NCI-H748 (cell line): Measurements from ENCODE around the gene NPPB.
"Not testable (repeated sequence)": the region's sequence is repeated elsewhere in the genome, so short reads cannot be mapped to it uniquely, and the experiment has no call there.

Experiments used
- DNase-seq: peaks from one replicate; lab custom pipeline; 2025; ENCODE audit not compliant: unreplicated experiment; lab: John Stamatoyannopoulos, UW

Gene NPPB

DNA sequence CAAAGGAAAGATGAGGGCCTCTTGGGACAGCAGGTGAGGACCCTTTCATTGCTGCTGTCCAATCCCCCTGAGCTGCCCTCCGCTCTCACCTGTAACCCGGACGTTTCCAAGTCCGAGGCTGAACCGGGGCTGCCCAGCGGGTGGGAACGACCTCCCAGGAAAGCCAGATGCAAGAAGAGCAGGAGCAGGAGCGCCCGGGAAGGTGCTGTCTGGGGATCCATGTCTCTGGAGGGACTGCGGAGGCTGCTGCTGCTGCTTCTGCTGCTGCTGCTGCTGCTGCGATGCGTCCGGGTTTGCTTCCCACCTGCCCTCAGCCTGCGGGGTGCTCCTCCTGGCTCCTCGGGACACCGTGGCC lies at the start of gene NPPB:
Gene NPPB, minus strand, starts transcription at position 333 of the 355 bp plus-strand sequence. Its CDS starts 112 bp downstream, at position 221.
- no peak for DNase-seq

DNA sequence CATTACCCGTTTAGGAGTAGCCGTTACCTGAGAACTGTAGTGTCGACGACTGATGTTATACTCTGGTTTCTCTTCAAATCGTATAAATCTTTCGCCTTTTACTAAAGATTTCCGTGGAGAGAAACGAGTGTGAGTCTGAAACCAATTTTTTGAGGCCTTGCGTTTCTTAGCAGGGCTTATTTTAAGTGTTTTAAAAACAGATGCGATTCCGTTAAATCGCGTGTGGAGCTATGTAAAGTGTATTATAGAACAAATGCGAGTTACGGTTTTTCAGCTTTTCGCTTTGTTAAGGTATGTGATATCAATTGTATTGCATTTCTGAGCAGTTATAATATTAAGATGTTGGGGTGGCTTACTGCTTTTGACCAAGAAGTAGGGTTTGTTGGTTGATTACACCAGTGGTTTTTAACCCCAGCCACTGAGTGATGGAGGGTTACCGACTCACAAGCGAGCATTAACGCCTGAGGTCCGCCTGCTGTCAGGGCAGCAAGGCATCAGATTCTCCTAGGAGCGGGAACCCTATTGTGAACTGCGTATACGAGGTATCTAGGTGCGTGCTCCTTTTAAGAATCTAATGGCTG lies 49.4 kb upstream of the NPPB start:
- peak; percentile 96 for DNase-seq

DNA sequence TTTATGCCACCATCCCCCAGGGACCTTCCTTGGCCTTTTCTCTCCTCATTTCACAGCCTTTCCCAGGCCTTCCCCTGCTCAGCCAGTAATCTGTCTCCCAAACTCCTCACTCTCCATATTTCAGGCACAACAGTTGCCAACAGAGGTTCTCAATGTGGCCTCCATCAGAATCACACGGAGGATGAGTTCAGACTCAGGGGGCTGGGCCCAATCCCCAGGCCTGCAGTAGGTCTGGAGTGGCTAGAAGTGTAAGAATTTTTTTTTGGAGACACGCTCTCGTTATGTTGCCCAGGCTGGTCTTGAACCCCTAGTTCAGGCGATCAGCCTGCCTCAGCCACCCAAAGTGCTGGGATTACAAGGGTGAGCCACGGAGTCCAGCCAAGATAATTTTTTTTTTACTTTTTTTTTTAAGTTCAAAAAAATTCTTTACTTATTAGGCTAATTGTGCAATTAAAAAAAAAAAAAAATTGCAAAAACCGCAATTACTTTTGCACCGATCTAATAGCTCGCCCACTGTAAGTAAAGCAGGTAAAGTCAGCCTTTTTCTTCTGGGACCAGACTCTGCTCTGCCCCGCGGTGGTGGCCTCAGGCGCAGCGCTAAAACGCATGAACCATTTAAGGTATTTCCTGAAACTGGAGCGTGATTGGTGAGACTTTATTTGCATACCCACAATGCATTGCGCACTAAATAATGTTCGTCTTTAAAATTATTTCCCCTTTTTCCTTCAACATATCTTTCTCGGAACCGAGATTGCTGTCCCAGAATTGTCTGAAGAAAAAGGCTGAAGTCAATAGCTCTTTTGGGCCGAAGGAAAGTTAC lies 48.7 kb upstream of the NPPB start:
- DNase-seq = peak; percentile 89

DNA sequence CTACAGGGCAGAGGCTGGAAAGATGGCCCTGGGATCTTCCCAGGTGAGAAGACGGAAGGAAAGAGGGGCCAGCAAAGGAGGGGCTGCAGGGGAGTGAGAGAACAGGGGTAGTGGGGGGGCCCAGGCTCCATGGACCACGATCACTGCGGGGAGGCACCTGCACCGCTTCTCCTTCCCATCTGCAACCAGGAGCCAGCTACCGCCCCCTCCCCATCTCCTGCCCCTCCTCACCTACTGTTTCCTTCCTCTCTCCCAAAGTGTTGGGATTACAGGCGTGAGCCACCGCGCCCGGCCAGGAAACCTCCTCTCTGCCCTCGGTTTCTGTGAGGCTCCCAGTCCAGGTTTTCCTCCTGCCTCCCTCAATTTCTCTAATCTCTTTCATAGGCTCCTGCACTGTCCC lies 48.1 kb upstream of the NPPB start:
- DNase-seq = no peak

DNA sequence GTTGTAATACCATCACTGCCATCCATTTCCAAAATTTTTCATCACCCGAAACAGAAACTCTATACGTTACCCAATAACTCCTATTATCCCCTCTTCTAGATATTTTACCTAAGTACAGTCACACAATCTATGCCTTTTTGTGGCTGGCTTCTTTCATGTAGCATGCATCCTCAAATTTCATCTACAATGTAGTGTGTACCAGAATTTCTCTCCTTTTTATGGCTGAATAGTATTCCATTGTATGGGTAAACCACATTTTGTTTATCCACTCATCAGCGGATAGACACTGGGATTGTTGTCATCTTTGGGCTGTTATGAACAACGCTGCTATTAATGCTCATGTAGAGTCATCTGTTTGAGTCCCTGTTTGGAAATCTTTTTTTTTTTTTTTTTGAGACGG lies 46.2 kb upstream of the NPPB start:
- DNase-seq = no peak

DNA sequence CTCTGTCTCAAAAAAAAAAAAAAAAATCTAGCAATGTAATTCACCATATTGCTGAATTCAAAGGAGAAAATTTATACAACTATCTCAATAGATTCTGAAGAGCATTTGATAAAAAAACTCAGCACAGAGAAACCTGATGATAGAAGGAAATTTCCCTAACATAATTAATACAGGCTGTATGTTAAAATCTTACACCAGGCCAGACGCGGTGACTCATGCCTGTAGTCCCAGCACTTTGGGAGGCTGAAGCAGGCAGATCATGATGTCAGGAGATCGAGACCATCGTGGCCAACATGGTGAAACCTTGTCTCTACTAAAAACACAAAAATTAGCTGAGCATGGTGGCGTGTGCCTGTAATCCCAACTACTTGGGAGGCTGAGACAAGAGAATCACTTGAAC lies 45.4 kb upstream of the NPPB start:
- DNase-seq = not testable (repeated sequence)

DNA sequence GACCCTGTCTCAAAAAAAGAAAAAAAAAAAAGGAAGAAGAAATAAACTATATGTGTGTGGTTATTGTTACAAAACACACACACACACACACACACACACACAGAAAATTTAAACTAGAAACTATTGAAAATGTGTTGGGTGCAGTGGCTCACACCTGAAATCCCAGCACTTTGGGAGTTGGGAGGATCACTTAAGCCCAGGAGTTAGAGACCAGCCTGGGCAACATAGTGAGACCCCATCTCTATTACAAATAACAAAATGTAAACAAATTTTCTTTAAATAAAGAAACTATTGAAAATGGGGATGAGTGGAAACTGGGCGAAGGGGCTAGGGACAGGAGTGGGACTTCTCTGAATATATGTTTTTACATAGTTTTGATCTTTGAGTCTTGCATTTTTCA lies 44.5 kb upstream of the NPPB start:
- DNase-seq = no peak

DNA sequence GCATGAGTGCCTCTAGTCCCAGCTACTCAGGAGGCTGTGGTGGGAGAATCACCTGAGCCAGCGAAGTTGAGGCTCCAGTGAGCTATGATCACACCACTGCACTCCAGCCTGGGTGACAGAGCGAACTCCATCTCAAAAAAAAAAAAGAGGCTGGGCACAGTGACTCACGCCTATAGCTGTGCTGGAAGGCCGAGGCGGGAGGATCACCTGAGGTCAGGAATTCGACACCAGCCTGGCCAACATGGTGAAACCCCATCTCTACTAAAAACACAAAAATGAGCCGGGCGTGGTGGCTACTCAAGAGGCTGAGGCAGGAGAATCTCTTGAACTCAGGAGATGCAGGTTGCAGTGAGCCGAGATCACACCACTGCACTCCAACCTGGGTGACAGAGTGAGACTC lies 42.7 kb upstream of the NPPB start:
- DNase-seq = not testable (repeated sequence)

DNA sequence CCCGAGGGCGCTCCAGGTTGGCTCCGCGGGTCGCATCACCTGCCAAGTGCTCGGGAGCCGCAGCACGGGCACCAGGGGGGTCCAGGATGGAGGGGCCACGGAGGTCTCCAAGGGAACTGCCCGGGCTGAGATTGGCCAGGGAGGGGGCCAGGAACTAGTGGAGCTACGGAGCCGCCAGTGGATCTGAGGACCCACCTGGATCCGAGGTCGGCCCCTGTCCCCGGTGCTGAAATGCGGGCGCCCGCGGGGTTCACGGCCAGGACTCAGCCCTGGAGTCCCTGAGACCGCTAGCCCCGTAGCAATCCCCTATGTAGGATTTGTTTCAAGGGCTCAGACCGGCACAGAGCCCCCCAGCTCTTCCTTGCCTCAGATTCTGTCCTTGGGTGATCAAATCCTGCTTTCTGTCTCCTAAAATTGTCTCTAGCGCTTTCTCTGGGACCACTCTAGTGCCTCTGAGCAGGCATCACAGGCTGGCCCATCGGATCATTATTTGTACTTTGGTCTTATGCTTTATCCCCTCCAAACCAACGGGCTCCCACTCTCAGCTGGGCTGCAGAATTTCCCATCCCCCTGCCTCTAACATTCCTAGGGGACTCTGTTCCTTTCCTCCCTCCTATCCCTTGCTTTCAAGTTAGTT lies 40.2 kb upstream of the NPPB start:
- DNase-seq = no peak

DNA sequence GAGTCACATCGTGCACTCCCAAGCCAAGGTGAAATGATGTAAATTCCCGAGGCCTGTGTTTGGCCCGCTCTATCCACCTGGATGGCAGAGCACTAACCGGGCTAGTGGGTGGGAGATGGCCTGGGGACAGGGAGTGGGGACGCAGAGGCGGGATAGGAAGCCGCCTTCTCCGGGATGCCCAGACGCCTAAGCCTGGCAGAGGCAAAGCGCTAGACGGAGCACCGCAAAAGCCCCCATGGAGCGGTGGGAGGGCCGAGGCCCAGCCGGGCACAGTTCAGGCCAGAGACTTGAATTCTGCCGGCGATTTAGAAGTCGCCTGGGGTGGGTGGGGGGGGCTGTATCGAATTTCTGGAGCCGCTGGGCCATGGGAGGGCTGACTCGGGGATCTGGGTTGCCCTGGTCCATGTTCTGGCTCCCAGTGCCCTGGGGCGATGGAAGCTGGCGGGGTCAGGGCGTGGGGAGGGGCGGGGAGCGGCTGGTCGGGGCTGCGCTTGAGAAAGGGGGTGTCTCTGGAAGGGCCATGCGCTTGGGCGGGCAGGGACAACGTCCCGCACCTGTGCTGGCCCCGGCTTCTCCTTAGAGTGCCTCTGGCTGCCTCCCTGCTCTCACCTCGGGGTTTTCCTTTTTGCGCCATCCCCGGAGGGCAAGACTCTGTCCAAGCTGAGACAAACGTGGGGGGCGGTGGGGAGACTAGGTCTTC lies 39.5 kb upstream of the NPPB start:
- DNase-seq = no peak

DNA sequence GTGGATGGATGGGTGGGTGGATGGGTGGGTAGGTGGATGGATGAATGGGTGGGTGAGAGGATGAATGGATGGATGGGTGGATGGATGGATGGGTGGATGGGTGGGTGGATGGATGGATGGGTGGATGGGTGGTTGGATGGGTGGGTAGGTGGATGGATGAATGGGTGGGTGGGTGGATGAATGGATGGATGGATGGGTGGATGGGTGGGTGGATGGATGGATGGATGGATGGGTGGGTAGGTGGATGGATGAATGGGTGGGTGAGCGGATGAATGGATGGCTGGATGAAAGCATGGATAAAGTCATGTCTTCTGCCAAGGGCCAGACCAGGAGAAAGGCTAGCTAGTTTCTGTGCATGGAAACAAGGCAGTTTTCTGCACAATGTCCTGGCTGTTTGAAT lies 35.8 kb upstream of the NPPB start:
- DNase-seq = not testable (repeated sequence)

DNA sequence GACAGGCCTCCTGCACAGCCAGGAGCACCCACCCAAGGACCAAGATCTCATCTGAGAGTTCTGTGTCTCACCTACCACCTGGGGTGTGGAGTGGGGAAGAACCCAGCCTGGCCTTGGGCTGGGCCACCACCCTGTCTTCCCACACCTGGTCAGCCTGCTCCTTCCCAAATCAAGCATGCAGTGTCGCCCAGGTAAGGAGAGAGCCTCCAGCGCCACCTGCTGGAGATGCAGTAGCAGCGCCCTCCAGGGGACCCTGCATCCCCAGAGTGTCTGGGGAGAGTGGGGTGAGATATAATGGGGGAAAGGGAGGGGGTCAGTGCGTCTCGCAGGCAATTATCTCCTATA lies 35.1 kb upstream of the NPPB start:
- peak; percentile 59 for DNase-seq

DNA sequence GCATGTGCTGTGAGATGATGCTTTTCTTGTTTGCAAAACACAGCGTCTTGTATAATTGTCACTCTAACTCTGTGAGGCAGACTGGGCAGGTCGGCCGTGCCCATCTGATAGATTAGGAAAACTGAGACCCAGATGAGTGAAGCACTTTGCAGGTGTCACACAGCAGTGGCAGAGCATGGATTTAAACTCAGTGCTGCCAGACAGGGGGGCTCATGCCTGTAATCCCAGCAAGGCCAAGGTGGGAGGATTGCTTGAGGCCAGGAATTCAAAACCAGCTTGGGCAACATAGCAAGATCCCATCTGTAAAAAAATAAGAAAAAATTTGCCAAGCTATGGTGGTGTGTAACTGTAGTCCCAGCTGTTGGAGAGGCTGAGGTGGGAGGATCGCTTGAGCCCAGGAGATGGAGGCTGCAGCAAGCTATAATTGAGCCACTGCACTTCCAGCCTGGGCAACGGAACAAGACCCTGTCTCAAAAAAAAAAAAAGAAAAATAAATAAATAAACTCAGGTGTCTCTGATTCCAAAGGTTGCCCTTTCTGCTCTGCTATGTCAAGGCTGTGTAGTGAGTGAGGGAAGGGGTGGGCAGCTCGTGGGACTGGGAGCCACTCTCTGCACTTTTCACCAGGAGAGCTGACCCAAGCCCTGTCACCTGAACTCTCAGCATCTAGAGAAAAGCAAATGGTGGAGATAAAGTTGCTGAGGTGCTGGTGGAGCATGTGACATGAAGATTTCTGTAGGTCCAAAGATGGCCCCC lies 32.9 kb upstream of the NPPB start:
- no peak for DNase-seq

DNA sequence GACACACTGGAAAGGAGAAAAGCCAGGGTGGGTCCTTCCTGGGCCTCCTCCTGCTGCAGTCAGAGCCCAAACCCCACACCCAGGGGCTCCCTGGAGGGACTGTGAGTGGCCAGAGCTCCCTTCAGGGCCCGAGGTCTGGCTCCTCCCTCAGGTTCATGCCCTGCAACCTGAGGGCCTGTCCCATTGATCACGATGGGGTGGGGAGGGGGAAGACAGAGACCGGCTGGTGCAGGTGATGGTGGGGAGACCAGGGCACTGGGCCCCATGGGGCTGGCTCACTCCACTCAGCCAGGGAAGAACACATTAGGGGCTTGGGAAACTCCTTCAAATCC lies 30.1 kb upstream of the NPPB start:
- no peak for DNase-seq

DNA sequence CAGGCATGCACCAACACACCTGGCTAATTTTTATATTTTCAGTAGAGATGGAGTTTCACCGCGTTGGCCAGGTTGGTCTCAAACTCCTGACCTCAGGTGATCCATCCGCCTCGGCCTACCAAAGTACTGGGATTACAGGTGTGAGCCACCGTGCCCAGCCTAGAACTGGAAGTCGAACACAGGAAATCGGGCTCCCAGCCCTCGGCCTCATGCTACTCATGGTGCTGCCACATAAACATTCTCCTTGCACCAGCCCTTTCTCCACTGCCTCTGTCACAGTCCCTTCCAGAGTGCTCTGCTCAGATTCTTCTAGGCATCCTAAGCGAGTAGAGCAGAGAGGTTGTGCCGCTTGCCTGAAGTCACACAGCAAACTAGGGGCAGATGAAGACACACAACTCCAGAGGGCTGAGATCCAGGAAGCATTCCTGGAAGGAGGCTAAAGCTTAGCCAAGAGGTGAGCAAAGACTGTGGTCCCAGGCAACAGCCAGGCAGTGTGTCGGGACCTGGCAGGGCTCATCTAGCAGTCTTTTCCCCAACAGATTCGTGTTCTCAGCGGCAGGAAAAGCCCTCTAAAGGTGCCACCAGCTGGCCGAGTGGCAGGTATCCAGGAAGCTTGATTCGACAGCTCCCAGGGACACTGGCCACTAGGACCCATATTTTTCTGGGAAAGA lies 29.6 kb upstream of the NPPB start:
- DNase-seq = no peak

DNA sequence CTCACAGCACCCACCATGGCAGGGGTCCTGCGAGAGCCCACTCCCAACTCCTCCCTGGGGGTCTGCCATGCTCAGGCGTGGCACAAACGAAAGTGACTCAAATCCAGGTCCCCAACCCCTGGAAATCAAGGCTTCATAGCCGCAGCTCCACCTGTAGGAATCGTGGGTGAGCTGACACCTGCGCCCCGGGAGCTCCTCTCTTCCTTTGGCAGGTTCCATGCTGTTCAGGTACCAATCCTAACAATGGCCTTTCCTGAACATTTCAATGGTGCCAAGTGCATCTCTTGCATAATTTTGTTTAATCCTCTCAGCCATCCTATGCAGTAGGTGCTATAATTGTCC lies 28.9 kb upstream of the NPPB start:
- DNase-seq = no peak

DNA sequence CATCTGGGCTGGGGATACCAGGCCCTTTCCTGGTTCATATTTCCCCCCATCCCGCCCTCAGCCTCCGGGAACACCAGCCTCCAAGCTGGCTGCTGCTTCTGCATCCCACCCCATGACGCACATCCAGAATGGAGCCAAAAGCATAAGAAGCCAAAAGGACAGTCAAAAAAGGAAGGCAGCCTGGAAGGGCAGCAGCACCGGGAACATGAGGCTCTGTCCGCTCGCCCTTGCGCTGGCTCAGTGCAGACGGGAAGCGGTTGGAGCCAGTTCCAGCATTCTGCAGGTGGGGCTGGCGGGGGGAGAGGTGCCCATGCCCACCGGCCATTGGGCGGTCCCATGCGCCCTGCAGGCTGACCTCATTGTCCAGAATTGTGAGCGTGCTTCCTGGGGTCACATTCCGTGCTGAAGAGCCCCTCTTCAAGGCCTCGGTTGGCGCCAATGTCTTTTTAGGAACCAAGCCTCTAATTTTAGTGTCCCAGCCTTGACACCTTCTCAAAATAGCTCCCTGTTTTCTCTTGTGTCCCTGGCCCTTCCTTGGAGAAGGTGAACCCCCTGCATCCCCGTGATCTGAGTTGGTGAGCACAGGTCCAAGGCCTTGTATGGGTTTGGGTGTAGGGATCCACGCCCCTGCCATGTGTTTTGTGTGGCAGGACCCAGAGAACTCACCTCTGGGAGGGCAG lies 28.4 kb upstream of the NPPB start:
- DNase-seq = no peak

DNA sequence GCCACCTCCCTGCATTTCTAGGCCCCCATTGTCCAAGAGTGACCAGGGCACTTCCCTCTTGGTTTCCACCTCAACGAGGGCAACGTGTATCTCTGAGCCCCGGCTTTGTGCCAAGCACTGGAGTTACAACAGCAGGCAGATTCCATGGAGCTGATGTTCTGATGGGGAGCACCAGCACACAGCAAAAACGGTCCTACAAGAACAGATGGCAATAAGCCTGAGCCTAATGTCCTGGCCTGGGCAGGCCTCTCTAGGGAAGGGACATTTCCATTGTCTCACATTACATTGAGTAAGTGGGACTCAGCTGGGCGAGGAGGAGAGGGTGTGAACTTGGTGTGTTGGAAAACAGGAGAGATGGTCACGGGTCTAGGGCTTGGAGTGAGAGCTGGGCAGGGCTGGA lies 27.2 kb upstream of the NPPB start:
- DNase-seq = no peak

DNA sequence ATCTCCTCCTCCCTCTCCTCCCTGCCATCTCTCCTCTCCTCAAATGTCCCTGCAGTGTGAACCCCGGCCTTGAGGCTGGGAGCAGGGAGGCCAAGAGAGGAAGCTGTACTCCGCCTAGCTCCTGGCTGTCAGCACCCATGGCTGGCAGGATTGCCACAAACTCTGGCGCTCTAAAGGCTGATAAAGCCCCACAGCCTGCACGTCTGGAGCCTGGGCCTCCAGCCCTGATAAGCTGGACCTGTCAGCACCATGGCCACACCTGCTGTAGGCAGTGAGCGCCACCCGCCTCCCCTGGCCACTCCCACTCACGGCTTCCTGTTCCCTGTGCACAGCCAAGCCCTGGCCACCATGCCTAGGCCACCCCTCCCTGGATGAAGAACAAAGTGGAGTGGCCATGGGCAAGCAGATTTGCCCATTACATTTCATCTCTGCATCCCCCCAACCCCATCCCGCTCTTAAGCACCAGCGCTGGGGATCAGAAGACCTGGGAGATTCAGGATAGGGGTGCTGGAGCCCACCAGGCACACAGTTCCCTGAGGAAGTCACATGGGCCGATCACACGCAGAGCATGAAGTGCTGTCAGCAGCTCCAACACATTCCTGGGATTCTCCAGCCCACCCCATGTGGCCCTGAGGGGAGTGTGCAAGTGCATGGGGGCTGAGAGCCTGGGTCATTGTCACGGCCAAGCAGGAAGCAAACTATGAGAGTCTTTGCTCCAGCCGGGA lies 24.2 kb upstream of the NPPB start:
- DNase-seq = peak; percentile 26
